HG03097 (cell line): ENCODE data around the gene KRT81.
"Not testable (repeated sequence)": the region's sequence is repeated elsewhere in the genome, so short reads cannot be mapped to it uniquely, and the experiment has no call there.

Source experiments
- ATAC-seq: cut with Tn5 transposase; IDR thresholded peaks from one replicate; pipeline ENCODE4 v1.9.1; 2021; ENCODE audit not compliant: unreplicated experiment, low FRiP score

Gene KRT81

GRCh38 chr12:52318241-52318990, 27.1 kb upstream of the KRT81 start:
- no peak for ATAC-seq

- no peak for ATAC-seq
These were observed 26.2 kb upstream of the KRT81 start for GRCh38 chr12:52317468-52318052.

GRCh38 chr12:52316701-52317100, 25.4 kb upstream of the KRT81 start:
- ATAC-seq = no peak

- no peak for ATAC-seq
These were observed 25.0 kb upstream of the KRT81 start for GRCh38 chr12:52316290-52316689.

GRCh38 chr12:52315721-52316120, 24.4 kb upstream of the KRT81 start:
- not testable (repeated sequence) for ATAC-seq

GRCh38 chr12:52314511-52314910, 23.2 kb upstream of the KRT81 start:
- ATAC-seq = no peak

GRCh38 chr12:52313926-52314325, 22.6 kb upstream of the KRT81 start:
- no peak for ATAC-seq

- ATAC-seq = no peak
These were observed 22.1 kb upstream of the KRT81 start for GRCh38 chr12:52313461-52313860.

- no peak for ATAC-seq
These were observed 20.8 kb upstream of the KRT81 start for GRCh38 chr12:52312086-52312485.

GRCh38 chr12:52311285-52311648, 19.9 kb upstream of the KRT81 start:
- ATAC-seq = no peak

- no peak for ATAC-seq
These were observed 19.4 kb upstream of the KRT81 start for GRCh38 chr12:52310622-52311284.

- no peak for ATAC-seq
These were observed 17.6 kb upstream of the KRT81 start for GRCh38 chr12:52308806-52309425.

- no peak for ATAC-seq
These were observed 16.8 kb upstream of the KRT81 start for GRCh38 chr12:52307836-52308805.

- ATAC-seq = no peak
These were observed 15.4 kb upstream of the KRT81 start for GRCh38 chr12:52306731-52307130.

GRCh38 chr12:52305921-52306705, 14.8 kb upstream of the KRT81 start:
- no peak for ATAC-seq

GRCh38 chr12:52304941-52305411, 13.6 kb upstream of the KRT81 start:
- peak; percentile 78 for ATAC-seq

GRCh38 chr12:52302242-52302914, 11.0 kb upstream of the KRT81 start:
- ATAC-seq = not testable (repeated sequence)

GRCh38 chr12:52301721-52302120, 10.4 kb upstream of the KRT81 start:
- not testable (repeated sequence) for ATAC-seq
